ENCODE measurements around the gene MET.

Gene MET

GRCh38 chr7:116757283-116757682, 85.3 kb downstream of the MET start:
- TF ChIP-seq MAX (IDR thresholded peaks at IDR 0.05), result no peak
- TF ChIP-seq NFIC (IDR thresholded peaks at IDR 0.05), result no peak
- TF ChIP-seq ZBTB7A (IDR thresholded peaks at IDR 0.05; ENCODE audit: low read depth), result no peak
- TF ChIP-seq TCF12 (IDR thresholded peaks at IDR 0.05; ENCODE audit: low read depth), result no peak
- no peak for TF ChIP-seq EP300 (IDR thresholded peaks at IDR 0.05; ENCODE audit: borderline replicate concordance)
- TF ChIP-seq USF1 (IDR thresholded peaks at IDR 0.05), result no peak
- TF ChIP-seq FOXM1 (IDR thresholded peaks at IDR 0.05; ENCODE audit: borderline replicate concordance, low read depth), result no peak
- no peak for TF ChIP-seq EGR1 (IDR thresholded peaks at IDR 0.05)
- TF ChIP-seq CEBPB (IDR thresholded peaks at IDR 0.05), result no peak
- no peak for TF ChIP-seq REST (IDR thresholded peaks at IDR 0.05; ENCODE audit: low read depth)
- TF ChIP-seq YY1 (IDR thresholded peaks at IDR 0.05; ENCODE audit: low read depth), result no peak
- TF ChIP-seq CREB1 (IDR thresholded peaks at IDR 0.05; ENCODE audit: low read depth), result no peak
- no peak for TF ChIP-seq TEAD4 (IDR thresholded peaks at IDR 0.05)
- TF ChIP-seq RAD21 (IDR thresholded peaks at IDR 0.05; ENCODE audit: low read depth), result no peak
- no peak for TF ChIP-seq TAF1 (IDR thresholded peaks at IDR 0.05; ENCODE audit: low read depth)

GRCh38 chr7:116762971-116763370, 91.0 kb downstream of the MET start:
- TF ChIP-seq TEAD4 (IDR thresholded peaks at IDR 0.05) (no peak), FOXM1 (IDR thresholded peaks at IDR 0.05; ENCODE audit: borderline replicate concordance, low read depth) (no peak), NFIC (IDR thresholded peaks at IDR 0.05) (no peak), TAF1 (IDR thresholded peaks at IDR 0.05; ENCODE audit: low read depth) (no peak), YY1 (IDR thresholded peaks at IDR 0.05; ENCODE audit: low read depth) (no peak), EP300 (IDR thresholded peaks at IDR 0.05; ENCODE audit: borderline replicate concordance) (no peak), TCF12 (IDR thresholded peaks at IDR 0.05; ENCODE audit: low read depth) (no peak), EGR1 (IDR thresholded peaks at IDR 0.05) (no peak), USF1 (IDR thresholded peaks at IDR 0.05) (no peak), RAD21 (IDR thresholded peaks at IDR 0.05; ENCODE audit: low read depth) (no peak), MAX (IDR thresholded peaks at IDR 0.05) (no peak), CREB1 (IDR thresholded peaks at IDR 0.05; ENCODE audit: low read depth) (no peak), REST (IDR thresholded peaks at IDR 0.05; ENCODE audit: low read depth) (no peak), CEBPB (IDR thresholded peaks at IDR 0.05) (no peak), ZBTB7A (IDR thresholded peaks at IDR 0.05; ENCODE audit: low read depth) (no peak)

- TF ChIP-seq EP300 (IDR thresholded peaks at IDR 0.05; ENCODE audit: borderline replicate concordance) (no peak), YY1 (IDR thresholded peaks at IDR 0.05; ENCODE audit: low read depth) (no peak), NFIC (IDR thresholded peaks at IDR 0.05) (no peak), ZBTB7A (IDR thresholded peaks at IDR 0.05; ENCODE audit: low read depth) (no peak), CREB1 (IDR thresholded peaks at IDR 0.05; ENCODE audit: low read depth) (no peak), TAF1 (IDR thresholded peaks at IDR 0.05; ENCODE audit: low read depth) (no peak), USF1 (IDR thresholded peaks at IDR 0.05) (no peak), TEAD4 (IDR thresholded peaks at IDR 0.05) (no peak), FOXM1 (IDR thresholded peaks at IDR 0.05; ENCODE audit: borderline replicate concordance, low read depth) (no peak)
Measured at GRCh38 chr7:116763647-116764046, 91.7 kb downstream of the MET start.

- no peak for TF ChIP-seq EGR1 (IDR thresholded peaks at IDR 0.05)
- no peak for TF ChIP-seq TCF12 (IDR thresholded peaks at IDR 0.05; ENCODE audit: low read depth)
- no peak for TF ChIP-seq TAF1 (IDR thresholded peaks at IDR 0.05; ENCODE audit: low read depth)
- TF ChIP-seq RAD21 (IDR thresholded peaks at IDR 0.05; ENCODE audit: low read depth), result no peak
- TF ChIP-seq NFIC (IDR thresholded peaks at IDR 0.05), result no peak
- TF ChIP-seq REST (IDR thresholded peaks at IDR 0.05; ENCODE audit: low read depth), result no peak
- no peak for TF ChIP-seq USF1 (IDR thresholded peaks at IDR 0.05)
- TF ChIP-seq CEBPB (IDR thresholded peaks at IDR 0.05), result no peak
Measured at GRCh38 chr7:116766881-116767280, 94.9 kb downstream of the MET start.
